KMS-11 (cell line): Measurements from ENCODE around the gene PUS7L.
"Not testable (repeated sequence)": the region's sequence is repeated elsewhere in the genome, so short reads cannot be mapped to it uniquely, and the experiment has no call there.

Experiments used
- H2AFZ ChIP-seq: fragments of 200-600 bp; sonication (generic); 2 replicates; pipeline ENCODE4 v1.6.1; 2016; ENCODE audit warnings: antibody characterized with exemption, mixed run types, low read depth
- H3K27ac ChIP-seq: fragments of 200-600 bp; sonication (generic); 2 replicates; pipeline ENCODE4 v1.6.1; 2016; ENCODE audit warnings: mild to moderate bottlenecking, mixed run types
- H3K27me3 ChIP-seq: fragments of 200-600 bp; sonication (generic); 2 replicates; pipeline ENCODE4 v1.6.1; 2017; ENCODE audit warnings: mild to moderate bottlenecking, low read depth, mixed run types, moderate library complexity; ENCODE audit not compliant: insufficient read depth
- H3K36me3 ChIP-seq: fragments of 200-600 bp; sonication (generic); 2 replicates; pipeline ENCODE4 v1.6.1; 2017; ENCODE audit warnings: mild to moderate bottlenecking, mixed run types; ENCODE audit not compliant: insufficient read depth
- H3K4me1 ChIP-seq: fragments of 200-600 bp; sonication (generic); 2 replicates; pipeline ENCODE4 v1.6.1; 2016; ENCODE audit warnings: mild to moderate bottlenecking, low read depth, mixed run types; ENCODE audit not compliant: poor library complexity, severe bottlenecking
- H3K4me2 ChIP-seq: fragments of 200-600 bp; sonication (generic); 2 replicates; pipeline ENCODE4 v1.7.0; 2016; ENCODE audit warnings: mild to moderate bottlenecking, mixed run types
- H3K4me3 ChIP-seq: fragments of 200-600 bp; sonication (generic); IDR thresholded peaks from 2 replicates; pipeline ENCODE4 v1.6.1; 2017; ENCODE audit warnings: low read depth, low read length, mixed read lengths; ENCODE audit not compliant: insufficient read depth
- H3K79me2 ChIP-seq: fragments of 200-600 bp; sonication (generic); 2 replicates; pipeline ENCODE4 v1.6.1; 2016; ENCODE audit warnings: low read depth, mixed run types; ENCODE audit not compliant: insufficient read depth
- H3K9ac ChIP-seq: fragments of 200-600 bp; sonication (generic); 2 replicates; pipeline ENCODE4 v1.6.1; 2016; ENCODE audit warnings: mild to moderate bottlenecking, mixed run types
- H4K20me1 ChIP-seq: fragments of 200-600 bp; sonication (generic); 2 replicates; pipeline ENCODE4 v1.6.1; 2016; ENCODE audit warnings: mild to moderate bottlenecking, mixed run types; ENCODE audit not compliant: insufficient read depth
- TF ChIP-seq, protein P1 (sequence below): fragments of 200-600 bp; sonication (generic); conservative IDR thresholded peaks from 2 replicates; pipeline ENCODE4 v1.6.1; 2017; ENCODE audit warnings: low read depth, mild to moderate bottlenecking, antibody characterized with exemption, low read length, moderate library complexity, mixed read lengths

Gene PUS7L

DNA sequence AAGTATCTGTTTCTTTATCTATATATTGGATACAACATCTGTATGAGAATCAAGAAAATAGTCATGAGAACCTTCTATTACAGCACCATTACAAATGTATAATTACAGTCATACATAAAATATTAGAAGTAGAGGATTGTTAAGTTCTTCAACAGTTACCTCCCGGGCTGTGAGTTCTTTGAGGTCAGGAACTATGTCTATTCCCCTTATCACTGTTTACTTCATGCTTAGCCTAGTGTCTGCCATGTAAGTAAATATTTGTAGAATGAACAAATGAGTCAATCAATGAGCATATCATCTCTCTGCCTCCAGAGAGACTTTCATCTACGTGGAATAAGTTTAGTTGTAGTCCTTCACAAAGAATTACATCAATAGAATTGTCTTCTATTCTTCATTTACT, 47.2 kb downstream of the PUS7L start:
- no peak overlapping the region for H3K9ac ChIP-seq
- no peak overlapping the region for H3K4me2 ChIP-seq
- no peaks in the 10 kb centered on the region for H3K79me2 ChIP-seq
- H3K36me3 ChIP-seq, result no peaks in the 10 kb centered on the region
- TF ChIP-seq, protein P1, sequence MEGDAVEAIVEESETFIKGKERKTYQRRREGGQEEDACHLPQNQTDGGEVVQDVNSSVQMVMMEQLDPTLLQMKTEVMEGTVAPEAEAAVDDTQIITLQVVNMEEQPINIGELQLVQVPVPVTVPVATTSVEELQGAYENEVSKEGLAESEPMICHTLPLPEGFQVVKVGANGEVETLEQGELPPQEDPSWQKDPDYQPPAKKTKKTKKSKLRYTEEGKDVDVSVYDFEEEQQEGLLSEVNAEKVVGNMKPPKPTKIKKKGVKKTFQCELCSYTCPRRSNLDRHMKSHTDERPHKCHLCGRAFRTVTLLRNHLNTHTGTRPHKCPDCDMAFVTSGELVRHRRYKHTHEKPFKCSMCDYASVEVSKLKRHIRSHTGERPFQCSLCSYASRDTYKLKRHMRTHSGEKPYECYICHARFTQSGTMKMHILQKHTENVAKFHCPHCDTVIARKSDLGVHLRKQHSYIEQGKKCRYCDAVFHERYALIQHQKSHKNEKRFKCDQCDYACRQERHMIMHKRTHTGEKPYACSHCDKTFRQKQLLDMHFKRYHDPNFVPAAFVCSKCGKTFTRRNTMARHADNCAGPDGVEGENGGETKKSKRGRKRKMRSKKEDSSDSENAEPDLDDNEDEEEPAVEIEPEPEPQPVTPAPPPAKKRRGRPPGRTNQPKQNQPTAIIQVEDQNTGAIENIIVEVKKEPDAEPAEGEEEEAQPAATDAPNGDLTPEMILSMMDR, result no peak
- H3K4me3 ChIP-seq, result no peak overlapping the region
- no peaks in the 10 kb centered on the region for H3K27me3 ChIP-seq
- no peaks in the 10 kb centered on the region for H4K20me1 ChIP-seq
- H3K27ac ChIP-seq, result no peak overlapping the region
- no peaks in the 10 kb centered on the region for H3K4me1 ChIP-seq
- H2AFZ ChIP-seq, result no peak overlapping the region

DNA sequence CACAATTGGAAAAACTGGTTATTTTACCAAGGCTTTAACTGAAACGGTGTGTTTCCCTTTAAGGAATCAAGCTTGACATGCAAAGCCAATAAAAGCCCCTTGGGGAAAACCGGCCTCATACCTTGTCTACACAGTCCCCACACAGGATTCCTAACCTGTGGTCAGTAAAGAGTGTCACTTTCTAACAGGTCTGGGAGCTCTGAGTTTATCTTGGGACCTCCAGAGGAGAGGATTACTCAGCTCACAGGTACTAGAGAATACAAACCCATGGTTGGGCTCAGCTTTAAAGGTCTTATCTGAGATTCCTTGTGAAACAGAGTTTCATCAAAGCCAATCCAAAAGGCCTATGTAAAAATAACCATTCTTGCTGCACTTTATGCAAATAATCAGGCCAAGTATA, 54.8 kb downstream of the PUS7L start:
- H3K79me2 ChIP-seq, H3K27me3 ChIP-seq, H3K36me3 ChIP-seq, H4K20me1 ChIP-seq, H3K4me1 ChIP-seq, H3K4me3 ChIP-seq, H3K27ac ChIP-seq, H2AFZ ChIP-seq, H3K9ac ChIP-seq, H3K4me2 ChIP-seq: not testable (repeated sequence)

DNA sequence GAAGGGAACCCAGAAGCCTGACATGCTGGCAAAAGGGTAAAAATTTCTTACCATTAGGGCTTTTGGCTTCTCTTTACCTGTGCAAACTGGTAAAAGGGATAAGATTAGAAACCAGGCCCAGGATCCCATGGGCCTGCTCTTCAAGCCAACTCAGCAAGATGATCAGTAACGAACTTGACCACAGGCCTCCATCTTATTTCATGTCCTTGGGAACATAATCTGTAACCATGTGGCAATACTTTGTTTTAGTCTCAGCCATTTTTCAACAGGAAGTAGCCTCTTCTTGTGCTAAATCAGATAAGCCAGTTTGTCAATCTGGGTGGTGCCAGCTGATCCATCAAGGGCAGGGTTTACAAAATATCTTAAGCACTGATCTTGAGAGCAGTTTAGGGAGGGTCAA, 57.4 kb downstream of the PUS7L start:
- H3K27ac ChIP-seq, H3K79me2 ChIP-seq, H3K4me2 ChIP-seq, H3K4me1 ChIP-seq, H3K36me3 ChIP-seq, H3K27me3 ChIP-seq, H2AFZ ChIP-seq, H4K20me1 ChIP-seq, H3K4me3 ChIP-seq, H3K9ac ChIP-seq: not testable (repeated sequence)

DNA sequence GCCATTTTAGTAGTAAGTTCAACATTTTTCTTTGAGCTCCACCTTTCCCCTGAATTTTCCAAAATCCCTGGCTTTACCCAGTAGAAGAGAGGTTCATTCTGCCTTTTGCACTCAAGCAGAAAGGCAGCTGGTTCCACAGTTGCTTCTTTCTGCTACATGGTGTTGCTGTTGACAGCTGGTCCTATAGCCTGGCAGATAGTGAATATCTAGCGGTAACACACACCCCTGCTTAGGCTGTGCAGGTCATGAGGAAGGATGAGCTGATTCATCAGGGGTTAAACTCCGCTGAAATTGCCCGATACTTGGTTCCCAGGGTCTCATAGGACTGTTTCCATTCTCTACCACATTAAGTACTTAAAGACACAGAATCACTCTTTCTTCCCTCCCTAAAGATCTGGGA, 62.4 kb downstream of the PUS7L start:
- Histone ChIP-seq H4K20me1 (no peaks in the 10 kb centered on the region), H3K4me2 (no peak overlapping the region), H2AFZ (no peak overlapping the region), H3K4me1 (no peaks in the 10 kb centered on the region), H3K79me2 (no peaks in the 10 kb centered on the region), H3K9ac (no peak overlapping the region), H3K27ac (no peak overlapping the region), H3K4me3 (no peak overlapping the region), H3K27me3 (no peaks in the 10 kb centered on the region), H3K36me3 (no peaks in the 10 kb centered on the region)
- TF ChIP-seq, protein P1, result no peak

DNA sequence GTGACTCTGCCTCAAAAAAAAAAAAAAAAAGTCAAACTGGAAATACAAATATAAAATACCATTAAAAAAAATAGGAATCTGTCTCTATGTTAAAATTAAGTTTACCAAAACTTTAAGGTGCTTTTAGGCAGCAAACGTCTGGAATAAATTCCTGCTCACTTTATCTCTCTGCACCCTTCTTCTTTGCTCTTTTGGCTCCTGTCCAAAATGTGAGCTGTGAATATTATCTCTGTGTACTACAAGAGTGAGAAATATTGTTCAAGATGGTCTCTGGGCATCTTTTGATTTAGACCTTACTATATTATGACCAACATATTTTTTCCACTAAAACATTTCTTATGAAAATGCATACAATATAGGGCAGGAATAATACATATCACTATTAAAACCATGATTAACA, 63.7 kb downstream of the PUS7L start:
- H3K36me3 ChIP-seq, result no peaks in the 10 kb centered on the region
- no peak overlapping the region for H2AFZ ChIP-seq
- TF ChIP-seq, protein P1, result no peak
- no peak overlapping the region for H3K27ac ChIP-seq
- H3K79me2 ChIP-seq, result no peaks in the 10 kb centered on the region
- H4K20me1 ChIP-seq, result no peaks in the 10 kb centered on the region
- H3K4me1 ChIP-seq, result no peaks in the 10 kb centered on the region
- no peak overlapping the region for H3K4me3 ChIP-seq
- no peak overlapping the region for H3K4me2 ChIP-seq
- no peak overlapping the region for H3K9ac ChIP-seq
- H3K27me3 ChIP-seq, result no peaks in the 10 kb centered on the region
